GM18870 (cell line): ENCODE results near the gene GMPR2.

Experiments used
- ATAC-seq: cut with Tn5 transposase; IDR thresholded peaks from one replicate; pipeline ENCODE4 v1.9.1; 2021; ENCODE audit warnings: moderate library complexity; ENCODE audit not compliant: unreplicated experiment

GMPR2 gene

DNA sequence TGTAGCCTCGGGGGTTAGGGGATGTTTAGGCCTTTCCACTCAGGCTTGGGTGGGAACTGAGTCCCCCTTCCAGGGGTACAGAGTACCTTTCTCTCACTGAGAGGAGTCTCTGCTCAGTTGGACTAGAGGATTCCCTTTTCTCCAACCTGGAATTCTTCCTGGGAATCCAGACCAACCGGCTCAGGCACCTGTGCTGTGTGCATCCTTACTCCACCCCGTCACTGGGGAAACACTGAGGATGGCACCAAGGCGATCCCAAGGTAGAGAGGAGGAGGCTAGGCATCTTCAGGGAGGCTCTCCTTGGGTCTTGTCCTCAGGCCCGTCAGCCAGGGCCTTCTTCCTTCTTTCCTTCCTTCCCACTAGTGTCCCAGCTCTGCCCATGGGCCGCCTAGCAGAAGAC is 31.1 kb downstream of the GMPR2 start:
- no peak for ATAC-seq

DNA sequence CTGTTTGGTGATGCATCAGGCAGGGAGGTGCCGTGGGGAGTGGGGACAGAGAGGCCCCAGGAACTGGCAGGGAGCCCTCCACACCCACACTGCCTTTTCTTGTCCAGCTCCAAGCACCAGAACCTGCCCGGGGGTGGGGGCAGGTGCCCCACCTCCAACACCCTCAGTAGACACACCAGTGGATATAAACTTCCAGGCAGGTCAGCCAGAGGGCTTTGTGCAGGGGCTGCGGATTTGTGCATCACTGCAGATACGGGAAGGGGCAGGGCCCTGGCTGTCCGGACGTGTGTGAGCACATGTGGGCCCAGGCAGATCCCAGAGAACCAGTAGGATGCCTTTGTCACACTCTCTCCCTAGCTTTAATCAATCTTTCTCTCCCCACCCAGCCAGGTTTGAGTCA is 31.6 kb downstream of the GMPR2 start:
- ATAC-seq: no peak

- ATAC-seq: no peak
Measured at GRCh38 chr14:24266344-24267244, 33.9 kb downstream of the GMPR2 start.

GRCh38 chr14:24267516-24267915 is 34.8 kb downstream of the GMPR2 start:
- no peak for ATAC-seq

- no peak for ATAC-seq
Measured at GRCh38 chr14:24268225-24268624, 35.5 kb downstream of the GMPR2 start.

DNA sequence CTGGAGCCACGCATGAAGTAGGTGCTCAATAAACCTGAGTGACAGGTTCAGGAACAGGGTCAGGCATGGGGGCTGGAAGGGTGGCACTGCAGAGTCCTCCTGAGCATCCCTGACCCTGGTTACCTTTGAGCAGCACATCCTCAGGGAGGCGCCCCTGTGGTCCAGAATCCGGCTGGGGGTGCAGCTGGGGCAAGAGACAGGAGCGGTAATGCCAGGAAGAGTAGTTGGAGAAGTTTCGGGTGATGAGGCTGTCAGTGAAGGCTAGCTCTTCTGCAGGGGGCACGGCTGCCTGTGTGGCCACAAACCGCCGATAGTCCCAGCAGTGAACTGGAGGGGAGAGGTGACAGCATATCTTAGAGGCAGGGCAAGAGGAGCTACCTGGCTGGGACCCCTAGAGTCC is 36.6 kb downstream of the GMPR2 start:
- no peak for ATAC-seq

DNA sequence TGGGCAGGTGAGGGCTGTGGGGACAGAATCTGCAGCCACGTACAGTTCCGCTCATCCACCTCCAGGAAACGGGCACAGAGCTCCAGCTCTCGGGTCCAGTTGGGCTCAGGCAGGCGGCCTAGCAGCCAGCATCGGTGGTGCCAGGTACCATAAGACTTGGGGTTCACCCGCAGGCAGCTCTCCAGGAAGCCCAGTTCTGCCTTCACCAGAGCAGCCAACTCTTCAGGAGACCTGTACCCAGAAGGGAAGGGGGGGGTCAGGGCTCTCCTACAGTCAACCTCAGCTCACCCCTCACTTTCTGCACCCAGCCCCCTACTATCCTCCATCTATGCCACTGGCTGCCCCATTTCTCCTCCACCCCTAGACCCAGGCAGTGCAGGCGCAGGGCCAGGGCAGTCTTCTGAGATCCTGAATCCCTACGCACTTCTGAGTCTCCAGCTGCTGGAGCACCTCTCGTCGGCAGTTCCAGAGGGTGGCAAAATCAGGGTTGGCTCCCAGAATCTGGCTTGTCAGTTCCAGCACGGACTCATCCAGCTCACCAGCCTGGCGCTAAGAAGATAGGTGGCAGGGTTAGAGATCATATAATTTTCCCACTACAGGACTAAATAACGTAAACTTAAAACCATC is 37.3 kb downstream of the GMPR2 start:
- no peak for ATAC-seq

DNA sequence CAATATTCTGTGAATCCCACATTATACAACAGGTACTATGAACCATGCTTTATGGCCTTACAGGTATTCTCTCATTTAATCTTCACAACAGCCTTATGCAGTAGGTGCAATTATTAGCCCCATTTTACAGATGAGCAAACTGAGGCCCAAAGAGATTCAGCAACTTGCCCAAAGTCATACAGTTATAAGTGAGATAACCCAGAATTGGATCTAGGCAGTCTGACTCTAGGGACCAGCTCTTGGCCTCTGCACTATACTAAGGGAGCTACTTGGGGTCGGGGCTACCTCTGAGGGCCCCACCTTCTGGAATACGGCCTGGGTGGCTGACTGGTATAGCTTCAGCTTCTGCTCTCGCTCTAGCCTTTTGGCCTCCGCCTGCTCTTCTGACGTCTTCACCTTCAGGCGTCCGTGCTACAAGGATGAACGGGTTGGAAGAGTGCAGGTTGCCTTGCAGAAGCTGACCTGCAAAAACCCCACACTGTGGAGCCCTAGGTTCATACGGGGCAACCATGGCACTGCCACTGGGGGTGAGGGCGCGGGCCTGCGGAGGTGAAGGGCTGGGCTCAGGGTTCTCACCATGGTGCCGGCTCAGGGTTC is 37.9 kb downstream of the GMPR2 start:
- no peak for ATAC-seq

DNA sequence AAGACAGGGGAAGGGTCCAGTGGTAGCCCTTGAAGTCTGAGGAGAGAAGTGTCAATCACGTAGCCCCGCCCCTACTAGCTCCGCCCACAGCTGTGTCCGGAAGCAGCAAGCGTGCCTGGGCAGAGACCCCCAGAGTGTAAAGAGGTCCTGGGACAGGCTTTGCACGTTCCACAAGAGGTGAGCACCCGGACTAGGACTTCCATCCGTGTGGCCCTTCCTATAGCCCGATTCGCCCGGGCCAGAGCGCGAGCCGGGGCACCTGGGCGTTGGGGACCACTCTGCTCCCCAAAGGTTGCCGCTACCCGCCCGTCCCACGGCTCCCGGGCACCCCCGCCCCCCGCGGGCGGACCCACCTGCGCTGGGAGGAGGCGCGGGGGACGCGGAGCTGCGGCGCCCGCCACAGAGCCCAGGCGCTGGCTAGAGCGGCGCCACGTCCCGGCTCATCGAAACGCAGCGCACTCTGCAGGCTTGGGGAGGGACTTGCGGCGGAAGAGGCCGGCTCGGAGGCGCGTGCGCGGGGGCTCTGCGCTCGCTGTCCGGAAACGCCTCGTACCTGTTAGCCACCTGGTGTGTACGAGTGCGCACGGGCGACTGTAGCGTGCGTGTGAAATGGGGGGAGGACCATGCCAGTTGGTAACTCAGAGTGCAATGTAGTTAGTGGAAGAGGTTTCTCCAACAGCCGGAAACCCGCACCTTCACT is 38.6 kb downstream of the GMPR2 start, which contains the start of gene RABGGTA:
TSS of gene RABGGTA (minus strand) at position 464 of the 700 bp plus-strand sequence. CDS start 482 bp downstream, outside the sequence.
- peak; percentile 46 for ATAC-seq

- no peak for ATAC-seq
Measured at GRCh38 chr14:24271834-24272263, 39.1 kb downstream of the GMPR2 start.

- no peak for ATAC-seq
Measured at GRCh38 chr14:24272467-24272866, 39.7 kb downstream of the GMPR2 start.

- ATAC-seq: no peak
Measured at GRCh38 chr14:24273422-24273998, 40.8 kb downstream of the GMPR2 start.

GRCh38 chr14:24274101-24274543 is 41.4 kb downstream of the GMPR2 start:
- peak; percentile 71 for ATAC-seq

- ATAC-seq: no peak
Measured at GRCh38 chr14:24277071-24277470, 44.3 kb downstream of the GMPR2 start.

- ATAC-seq: no peak
Measured at GRCh38 chr14:24277606-24278321, 45.0 kb downstream of the GMPR2 start.

GRCh38 chr14:24278424-24278823 is 45.7 kb downstream of the GMPR2 start:
- ATAC-seq: no peak

- no peak for ATAC-seq
Measured at GRCh38 chr14:24279301-24280186, 46.8 kb downstream of the GMPR2 start.

GRCh38 chr14:24280797-24281460 is 48.2 kb downstream of the GMPR2 start:
- no peak for ATAC-seq

DNA sequence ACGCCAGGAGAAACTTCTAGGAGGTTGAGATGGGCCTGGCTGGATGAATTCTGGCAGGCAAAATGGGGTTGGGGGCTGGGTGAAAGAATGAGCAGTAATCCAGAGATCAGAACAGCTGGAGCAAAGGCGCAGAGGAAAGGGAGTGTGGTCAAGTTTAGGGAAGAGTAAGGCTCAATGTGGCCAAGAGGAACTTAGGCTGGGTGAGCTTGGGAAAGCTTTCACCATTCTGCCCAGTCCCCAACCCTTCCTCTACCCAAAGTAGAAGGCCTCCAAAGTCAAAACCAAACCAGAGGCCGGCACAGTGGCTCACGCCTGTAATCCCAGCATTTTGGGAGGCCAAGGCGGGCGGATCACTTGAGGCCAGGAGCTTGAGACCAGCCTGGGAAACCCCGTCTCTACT is 48.9 kb downstream of the GMPR2 start:
- no peak for ATAC-seq
